Measurements from ENCODE around the gene RTN4IP1. TPM values are rescaled to one million over a fixed set of nuclear protein-coding genes. Genes with fewer than 3 reads are reported as not detected.
A peak's percentile ranks its signal among the peaks of the same experiment; 100 is the strongest.

The RTN4IP1 gene
- total RNA-seq, 2 donors from 2014 or later, result 7.1 to 8.9 TPM

- Histone ChIP-seq H3K9me3 (ENCODE audit: control insufficient read depth, low read length) (no peaks in the 10 kb centered on the region), H3K27me3 (ENCODE audit: control insufficient read depth, insufficient read depth, low read length, poor library complexity, severe bottlenecking) (no peaks in the 10 kb centered on the region), H3K4me1 (ENCODE audit: control insufficient read depth, insufficient read depth, low read length) (no peaks in the 10 kb centered on the region), H3K4me3 (ENCODE audit: low read length) (no peak overlapping the region), H3K9ac (ENCODE audit: extremely low read depth, low read length, poor library complexity, severe bottlenecking) (no peak overlapping the region), H3K36me3 (ENCODE audit: control insufficient read depth, insufficient read depth, low read length) (peaks cover 24% of the 10 kb centered on the region), H3K27ac (ENCODE audit: low read depth, low read length) (no peak overlapping the region)
- 82 to 85% methylated on average over 5 to 6 of the region's 6 CpGs for WGBS, 2 experiments (ENCODE audit: insufficient coverage in 1 of 2, insufficient read length in 1 of 2)
- Mint-ChIP-seq H3K4me1 (no peaks in the 10 kb centered on the region), H3K27ac (peak overlapping the region; percentile 10), H3K9me3 (no peaks in the 10 kb centered on the region), H3K36me3 (ENCODE audit: low read depth) (peaks cover 32% of the 10 kb centered on the region), H3K27me3 (ENCODE audit: insufficient read depth) (no peaks in the 10 kb centered on the region), H3K4me3 (no peak overlapping the region)
- DNase-seq, result peak; percentile 51
- TF ChIP-seq CTCF (conservative IDR thresholded peaks at IDR 0.05), result no peak
These were observed 37.2 kb upstream of the RTN4IP1 start for GRCh38 chr6:106666282-106667021.

GRCh38 chr6:106662458-106662857 lies 33.2 kb upstream of the RTN4IP1 start:
- H3K9me3 ChIP-seq (ENCODE audit: control insufficient read depth, low read length), result peaks cover 13% of the 10 kb centered on the region
- WGBS, 2 experiments (ENCODE audit: insufficient coverage in 1 of 2, insufficient read length in 1 of 2), result 96% methylated on average over 2 of the region's 2 CpGs; no CpG with 5 or more reads in 1 of the 2 experiments
- H3K9ac ChIP-seq (ENCODE audit: extremely low read depth, low read length, poor library complexity, severe bottlenecking), result no peak overlapping the region
- Mint-ChIP-seq H3K27me3 (ENCODE audit: insufficient read depth) (no peaks in the 10 kb centered on the region), H3K4me3 (no peak overlapping the region), H3K9me3 (peaks cover 13% of the 10 kb centered on the region), H3K27ac (no peak overlapping the region), H3K36me3 (ENCODE audit: low read depth) (peaks cover 64% of the 10 kb centered on the region), H3K4me1 (no peaks in the 10 kb centered on the region)
- no peaks in the 10 kb centered on the region for H3K27me3 ChIP-seq (ENCODE audit: control insufficient read depth, insufficient read depth, low read length, poor library complexity, severe bottlenecking)
- no peak overlapping the region for H3K4me3 ChIP-seq (ENCODE audit: low read length)
- TF ChIP-seq CTCF (conservative IDR thresholded peaks at IDR 0.05), result no peak
- H3K36me3 ChIP-seq (ENCODE audit: control insufficient read depth, insufficient read depth, low read length), result peaks cover 50% of the 10 kb centered on the region
- no peak for DNase-seq
- no peak overlapping the region for H3K27ac ChIP-seq (ENCODE audit: low read depth, low read length)
- no peaks in the 10 kb centered on the region for H3K4me1 ChIP-seq (ENCODE audit: control insufficient read depth, insufficient read depth, low read length)

GRCh38 chr6:106659859-106660258 lies 30.6 kb upstream of the RTN4IP1 start:
- Histone ChIP-seq H3K9ac (ENCODE audit: extremely low read depth, low read length, poor library complexity, severe bottlenecking) (no peak overlapping the region), H3K36me3 (ENCODE audit: control insufficient read depth, insufficient read depth, low read length) (peaks cover 64% of the 10 kb centered on the region), H3K4me3 (ENCODE audit: low read length) (no peak overlapping the region), H3K27ac (ENCODE audit: low read depth, low read length) (no peak overlapping the region), H3K9me3 (ENCODE audit: control insufficient read depth, low read length) (peaks cover 15% of the 10 kb centered on the region), H3K4me1 (ENCODE audit: control insufficient read depth, insufficient read depth, low read length) (no peaks in the 10 kb centered on the region), H3K27me3 (ENCODE audit: control insufficient read depth, insufficient read depth, low read length, poor library complexity, severe bottlenecking) (no peaks in the 10 kb centered on the region)
- H3K27me3 Mint-ChIP-seq (ENCODE audit: insufficient read depth), result no peaks in the 10 kb centered on the region
- WGBS, 2 experiments (ENCODE audit: insufficient coverage in 1 of 2, insufficient read length in 1 of 2), result 98 to 100% methylated on average over 1 to 2 of the region's 2 CpGs
- H3K36me3 Mint-ChIP-seq (ENCODE audit: low read depth), result peaks cover 77% of the 10 kb centered on the region
- no peak for TF ChIP-seq CTCF (conservative IDR thresholded peaks at IDR 0.05)
- H3K27ac Mint-ChIP-seq, result no peak overlapping the region
- no peaks in the 10 kb centered on the region for H3K4me1 Mint-ChIP-seq
- no peak for DNase-seq
- H3K9me3 Mint-ChIP-seq, result peaks cover 13% of the 10 kb centered on the region
- H3K4me3 Mint-ChIP-seq, result no peak overlapping the region

Data from endodermal cell (in vitro differentiated cells).